PC-9 (cell line): ENCODE data around the gene GPRIN2. TPM values are rescaled to one million over a fixed set of nuclear protein-coding genes. Genes with fewer than 3 reads are reported as not detected.
A peak's percentile ranks its signal among the peaks of the same experiment; 100 is the strongest.

Source experiments
- BruUV-seq: library from RNA; stranded (reverse); fragments of 400-500 nt; replicated peaks from 2 replicates; lab custom pipeline; 2021; lab: Mats Ljungman, UMichigan
- CTCF ChIA-PET: fragments of 300-600 bp; sonication (Branson Sonifier 250); formaldehyde crosslinking; loops from one replicate; lab custom pipeline; 2022; ENCODE audit warnings: antibody characterized with exemption; lab: Charles Lee
- POLR2A ChIA-PET: fragments of 300-600 bp; sonication (Branson Sonifier 250); formaldehyde crosslinking; loops from one replicate; lab custom pipeline; 2022; ENCODE audit warnings: antibody characterized with exemption; ENCODE audit not compliant: unreplicated experiment; lab: Charles Lee
- DNase-seq, 2 experiments: peaks; one replicate each; pipeline versions ENCODE4 v3.0.0 to v3.0.0-alpha.2; 2015 to 2022; ENCODE audit warnings: mixed read lengths in 1 of 2
- H2AFZ ChIP-seq: fragments of 200-600 bp; sonication (generic); 2 replicates; pipeline ENCODE4 v1.8.1; 2017; ENCODE audit warnings: antibody characterized with exemption
- H3F3A ChIP-seq: fragments of 200-600 bp; sonication (generic); 2 replicates; pipeline ENCODE4 v1.8.1; 2017; ENCODE audit warnings: antibody characterized with exemption, mild to moderate bottlenecking, low read depth; ENCODE audit not compliant: insufficient read depth
- H3K27ac ChIP-seq: fragments of 200-600 bp; sonication (generic); 2 replicates; pipeline ENCODE4 v1.6.1; 2016; ENCODE audit warnings: mixed run types
- H3K27me3 ChIP-seq: fragments of 200-600 bp; sonication (generic); 2 replicates; pipeline ENCODE4 v1.6.1; 2016; ENCODE audit warnings: low read depth, mixed run types; ENCODE audit not compliant: insufficient read depth
- H3K36me3 ChIP-seq: fragments of 200-600 bp; sonication (generic); 2 replicates; pipeline ENCODE4 v1.6.1; 2016; ENCODE audit warnings: low read depth, mixed run types
- H3K4me1 ChIP-seq: fragments of 200-600 bp; sonication (generic); replicated peaks from 2 replicates; pipeline ENCODE4 v1.6.1; 2016; ENCODE audit warnings: mixed run types; ENCODE audit not compliant: insufficient read depth
- H3K4me2 ChIP-seq: fragments of 200-600 bp; sonication (generic); 2 replicates; pipeline ENCODE4 v1.6.1; 2017; ENCODE audit warnings: mixed run types
- H3K4me3 ChIP-seq: fragments of 200-600 bp; sonication (generic); 2 replicates; pipeline ENCODE4 v1.6.1; 2016; ENCODE audit warnings: mixed run types
- H3K79me2 ChIP-seq: fragments of 200-600 bp; sonication (generic); 2 replicates; pipeline ENCODE4 v1.6.1; 2017; ENCODE audit warnings: low read depth, mixed run types
- H3K9me2 ChIP-seq: fragments of 200-600 bp; sonication (generic); 2 replicates; pipeline ENCODE4 v1.8.1; 2017; ENCODE audit warnings: mild to moderate bottlenecking; ENCODE audit not compliant: insufficient read depth
- H3K9me3 ChIP-seq: fragments of 200-600 bp; sonication (generic); 2 replicates; pipeline ENCODE4 v1.8.1; 2016; ENCODE audit warnings: low read depth; ENCODE audit not compliant: insufficient read depth
- H4K20me1 ChIP-seq: fragments of 200-600 bp; sonication (generic); 2 replicates; pipeline ENCODE4 v1.8.1; 2017; ENCODE audit not compliant: insufficient read depth
- CTCF ChIP-seq: fragments of 200-600 bp; sonication (generic); conservative IDR thresholded peaks from 2 replicates; pipeline ENCODE4 v1.6.1; 2017; ENCODE audit warnings: mixed run types, antibody characterized with exemption, mild to moderate bottlenecking, moderate library complexity
- EZH2 ChIP-seq: fragments of 200-600 bp; sonication (generic); IDR thresholded peaks from 2 replicates; pipeline ENCODE4 v1.8.0; 2017; ENCODE audit warnings: antibody characterized with exemption, low read depth
- intact Hi-C: fragments of 100-400 bp; cut with micrococcal nuclease; formaldehyde crosslinking; loops from one replicate; pipeline ENCODE4 v1.10.0; 2022; ENCODE audit not compliant: unreplicated experiment
- total RNA-seq: library from RNA; stranded (reverse); gene quantifications from 2 replicates; pipeline ENCODE4 v1.2.3, GENCODE V29; 2021

The GPRIN2 gene
- total RNA-seq, 1 experiment from 2014 or later = 33.1 TPM

- Histone ChIP-seq H3K4me3 (no peak overlapping the region), H3K9me2 (no peaks in the 10 kb centered on the region), H3K79me2 (no peaks in the 10 kb centered on the region), H3K9me3 (no peaks in the 10 kb centered on the region), H4K20me1 (no peaks in the 10 kb centered on the region), H3K27ac (no peak overlapping the region), H3K4me2 (no peak overlapping the region), H3K27me3 (no peaks in the 10 kb centered on the region), H3F3A (peaks cover 24% of the 10 kb centered on the region; the same call in 1 of the 2 replicates), H3K36me3 (no peaks in the 10 kb centered on the region), H3K4me1 (peaks cover 27% of the 10 kb centered on the region), H2AFZ (no peak overlapping the region)
- TF ChIP-seq EZH2 (no peak), CTCF (no peak)
- TSS peak; percentile 13 for BruUV-seq
- intact Hi-C loops = no loop called here
- DNase-seq = no peak
- CTCF ChIA-PET = no interaction called here
- POLR2A ChIA-PET = no interaction called here
Measured at GRCh38 chr10:46541735-46542566, 14.5 kb downstream of the GPRIN2 start.

GRCh38 chr10:46541017-46541661, 15.3 kb downstream of the GPRIN2 start:
- H3K79me2 ChIP-seq = no peaks in the 10 kb centered on the region
- intact Hi-C loops = no loop called here
- ChIA-PET POLR2A (no interaction called here), CTCF (no interaction called here)
- DNase-seq = peak in 1 of 2 experiments; percentile 57
- BruUV-seq = no TSS peak
- TF ChIP-seq CTCF = no peak
- TF ChIP-seq EZH2 = no peak
- no peaks in the 10 kb centered on the region for H4K20me1 ChIP-seq
- peaks cover 24% of the 10 kb centered on the region; the same call in 1 of the 2 replicates for H3F3A ChIP-seq
- H3K4me2 ChIP-seq = no peak overlapping the region
- no peak overlapping the region for H2AFZ ChIP-seq
- H3K4me3 ChIP-seq = no peak overlapping the region
- H3K9me3 ChIP-seq = no peaks in the 10 kb centered on the region
- no peak overlapping the region for H3K27ac ChIP-seq
- no peaks in the 10 kb centered on the region for H3K36me3 ChIP-seq
- H3K4me1 ChIP-seq = peaks cover 27% of the 10 kb centered on the region
- H3K27me3 ChIP-seq = no peaks in the 10 kb centered on the region
- H3K9me2 ChIP-seq = no peaks in the 10 kb centered on the region

GRCh38 chr10:46540412-46541016, 15.9 kb downstream of the GPRIN2 start:
- Histone ChIP-seq H3K27me3 (no peaks in the 10 kb centered on the region), H3K9me2 (no peaks in the 10 kb centered on the region), H3K9me3 (no peaks in the 10 kb centered on the region), H3K4me3 (no peak overlapping the region), H3K27ac (no peak overlapping the region), H4K20me1 (no peaks in the 10 kb centered on the region), H3F3A (peaks cover 24% of the 10 kb centered on the region; the same call in 1 of the 2 replicates), H3K36me3 (no peaks in the 10 kb centered on the region), H3K79me2 (no peaks in the 10 kb centered on the region), H2AFZ (no peak overlapping the region), H3K4me2 (peak overlapping the region; percentile 20), H3K4me1 (peaks cover 25% of the 10 kb centered on the region)
- intact Hi-C loops = no loop called here
- TF ChIP-seq EZH2 (no peak), CTCF (no peak)
- BruUV-seq = TSS peak; percentile 72
- ChIA-PET CTCF (no interaction called here), POLR2A (interaction anchor here (0.8 kb wide), 2 partner anchors 516 to 1452 kb away, joined by 3 to 5 read pairs; no protein-coding TSS in a partner anchor)
- no peak for DNase-seq
